ENCODE measurements around the gene CES5A.
"Not testable (repeated sequence)": the region's sequence is repeated elsewhere in the genome, so short reads cannot be mapped to it uniquely, and the experiment has no call there.

The CES5A gene

GRCh38 chr16:55829232-55829631 is 45.9 kb downstream of the CES5A start:
- DNase-seq (ENCODE audit: low spot score), result not testable (repeated sequence)

- no peak for DNase-seq (ENCODE audit: low spot score)
Measured at GRCh38 chr16:55828680-55829079, 46.5 kb downstream of the CES5A start.

- no peak for DNase-seq (ENCODE audit: low spot score)
Measured at GRCh38 chr16:55825115-55825728, 50.0 kb downstream of the CES5A start.

GRCh38 chr16:55824473-55825000 is 50.6 kb downstream of the CES5A start:
- DNase-seq (ENCODE audit: low spot score), result no peak

GRCh38 chr16:55822280-55822810 is 52.8 kb downstream of the CES5A start:
- no peak for DNase-seq (ENCODE audit: low spot score)

- DNase-seq (ENCODE audit: low spot score), result no peak
Measured at GRCh38 chr16:55821210-55821609, 54.0 kb downstream of the CES5A start.

- no peak for DNase-seq (ENCODE audit: low spot score)
Measured at GRCh38 chr16:55820615-55821014, 54.6 kb downstream of the CES5A start.

- DNase-seq (ENCODE audit: low spot score), result peak; percentile 4
Measured at GRCh38 chr16:55817236-55817912, 57.8 kb downstream of the CES5A start.

GRCh38 chr16:55816222-55816621 is 59.0 kb downstream of the CES5A start:
- not testable (repeated sequence) for DNase-seq (ENCODE audit: low spot score)

GRCh38 chr16:55815320-55815719 is 59.9 kb downstream of the CES5A start:
- no peak for DNase-seq (ENCODE audit: low spot score)

- not testable (repeated sequence) for DNase-seq (ENCODE audit: low spot score)
Measured at GRCh38 chr16:55814174-55814573, 61.0 kb downstream of the CES5A start.

GRCh38 chr16:55813730-55814129 is 61.4 kb downstream of the CES5A start:
- not testable (repeated sequence) for DNase-seq (ENCODE audit: low spot score)

- DNase-seq (ENCODE audit: low spot score), result no peak
Measured at GRCh38 chr16:55812951-55813350, 62.2 kb downstream of the CES5A start.

GRCh38 chr16:55811811-55812210 is 63.4 kb downstream of the CES5A start:
- no peak for DNase-seq (ENCODE audit: low spot score)

- DNase-seq (ENCODE audit: low spot score), result peak; percentile 3
Measured at GRCh38 chr16:55810451-55810961, 64.7 kb downstream of the CES5A start.

GRCh38 chr16:55809851-55810250 is 65.3 kb downstream of the CES5A start:
- peak; percentile 3 for DNase-seq (ENCODE audit: low spot score)

- peak; percentile 4 for DNase-seq (ENCODE audit: low spot score)
Measured at GRCh38 chr16:55809386-55809785, 65.8 kb downstream of the CES5A start.

GRCh38 chr16:55808286-55808685 is 66.9 kb downstream of the CES5A start:
- DNase-seq (ENCODE audit: low spot score), result not testable (repeated sequence)

GRCh38 chr16:55805104-55805503 is 70.1 kb downstream of the CES5A start:
- DNase-seq (ENCODE audit: low spot score), result not testable (repeated sequence)

- not testable (repeated sequence) for DNase-seq (ENCODE audit: low spot score)
Measured at GRCh38 chr16:55803681-55804080, 71.5 kb downstream of the CES5A start.

All from hematopoietic multipotent progenitor cell treated with erythropoietin and hydrocortisone succinate and interleukin-3 and kit ligand, for 17 days (in vitro differentiated cells).